Measurements from ENCODE around the gene ANG. TPM values are rescaled to one million over a fixed set of nuclear protein-coding genes. Genes with fewer than 3 reads are reported as not detected.

The ANG gene
- polyA plus RNA-seq, 3 donors, result 9.8 to 55.7 (median 31.4) TPM

DNA sequence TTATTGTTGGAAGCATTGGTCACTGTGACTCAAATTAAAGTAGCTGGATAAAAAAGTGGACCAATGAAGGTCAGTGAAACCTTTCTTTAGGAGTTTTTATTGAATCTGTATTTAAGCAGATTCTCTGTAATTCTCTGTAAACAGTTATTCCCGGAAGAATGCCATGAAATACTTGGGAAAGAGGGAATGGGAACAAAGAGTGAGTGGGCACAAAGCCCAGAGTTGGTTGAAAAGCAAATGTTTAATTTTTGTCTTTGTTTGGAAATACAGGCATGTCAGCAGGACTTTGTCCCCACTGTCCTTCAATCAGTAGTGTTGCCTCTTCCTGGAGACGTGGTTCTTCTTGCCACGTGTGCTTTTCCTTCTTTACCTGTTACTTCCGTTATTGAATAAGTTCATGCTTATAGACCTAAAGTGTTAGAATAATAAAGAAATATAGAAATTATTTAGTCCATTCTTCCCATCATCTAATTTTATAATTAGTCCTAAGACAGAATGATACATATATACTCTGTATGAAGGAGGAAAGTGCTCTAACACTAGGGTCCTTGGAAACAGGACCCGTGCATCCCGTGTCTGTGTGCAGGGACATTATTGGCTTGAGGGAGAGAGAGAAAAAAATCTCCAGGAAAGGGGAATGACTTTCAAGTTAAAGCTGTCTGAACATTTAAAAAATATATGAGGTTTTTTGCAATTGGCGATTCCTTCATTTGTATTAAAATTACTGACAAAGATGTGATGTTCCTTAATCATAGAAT, 2.0 kb upstream of the ANG start:
- no CpG with 5 or more reads among the region's 7 CpGs for WGBS (ENCODE audit: insufficient coverage)
- peaks cover 39% of the 10 kb centered on the region in 2 donors for H3K4me1 ChIP-seq (ENCODE audit: control insufficient read depth in 1 of 2, insufficient read depth in 2 of 2, low read length in 2 of 2)
- Mint-ChIP-seq H3K27me3 (ENCODE audit: low read depth in 3 of 3) (peaks cover 0 to 4% (median 0%) of the 10 kb centered on the region in 3 donors), H3K4me3 (peak overlapping the region in 1 of 2 donors; percentile 40), H3K9me3 (no peaks in the 10 kb centered on the region), H3K4me1 (peaks cover 30% of the 10 kb centered on the region), H3K36me3 (peaks cover 4 to 7% of the 10 kb centered on the region in 2 donors), H3K27ac (peak overlapping the region in 6 of 7 donors; percentile 11 to 88 (median 81))
- no peak overlapping the region for H2AFZ ChIP-seq (ENCODE audit: insufficient read depth, low read depth, low read length, poor library complexity, severe bottlenecking)
- no peaks in the 10 kb centered on the region for H3K9me3 ChIP-seq (replicated peaks in 1 of 2; ENCODE audit: control insufficient read depth in 1 of 2, insufficient read depth in 1 of 2, low read length in 2 of 2)
- H3K79me2 ChIP-seq (ENCODE audit: insufficient read depth, low read length), result peaks cover 10% of the 10 kb centered on the region
- no peaks in the 10 kb centered on the region for H3K36me3 ChIP-seq (replicated peaks in 1 of 2; ENCODE audit: control insufficient read depth in 1 of 2, insufficient read depth in 2 of 2, low read length in 2 of 2)
- intact Hi-C loops (cut with micrococcal nuclease), result loop anchor here (5.0 to 10.0 kb wide), 4 partner anchors 212 to 418 kb away; partner anchors contain the start of genes TMEM253 (in 1 of the 2) and ZNF219 (in 1 of the 2)
- DNase-seq, result no peak
- no peak for TF ChIP-seq CTCF (IDR thresholded peaks at IDR 0.05)
- H3K27me3 ChIP-seq (ENCODE audit: control insufficient read depth in 2 of 2, insufficient read depth in 2 of 2, low read length in 2 of 2), result no peaks in the 10 kb centered on the region
- no peak overlapping the region for H3K27ac ChIP-seq (ENCODE audit: low read depth in 1 of 2, low read length in 2 of 2)
- H3K9ac ChIP-seq (ENCODE audit: insufficient read depth, low read length, poor library complexity, severe bottlenecking), result no peak overlapping the region
- no peak overlapping the region for H3K4me2 ChIP-seq (replicated peaks; ENCODE audit: extremely low read depth, low read length, poor library complexity, severe bottlenecking)
- H3K4me3 ChIP-seq (replicated peaks in 1 of 3; ENCODE audit: low read depth in 2 of 3, low read length in 3 of 3), result no peak overlapping the region
- no peaks in the 10 kb centered on the region for H4K20me1 ChIP-seq (ENCODE audit: insufficient read depth, low read length)

GRCh38 chr14:20687362-20688166, 1.0 kb upstream of the ANG start:
- H3K9me3 Mint-ChIP-seq, result no peaks in the 10 kb centered on the region
- H3K4me2 ChIP-seq (replicated peaks; ENCODE audit: extremely low read depth, low read length, poor library complexity, severe bottlenecking), result no peak overlapping the region
- H3K4me3 ChIP-seq (replicated peaks in 1 of 3; ENCODE audit: low read depth in 2 of 3, low read length in 3 of 3), result no peak overlapping the region
- intact Hi-C loops (cut with micrococcal nuclease), result loop anchor here (5.0 to 10.0 kb wide), 4 partner anchors 213 to 417 kb away; partner anchors contain the start of genes TMEM253 (in 1 of the 2) and ZNF219 (in 1 of the 2)
- H3K9ac ChIP-seq (ENCODE audit: insufficient read depth, low read length, poor library complexity, severe bottlenecking), result no peak overlapping the region
- no peaks in the 10 kb centered on the region for H4K20me1 ChIP-seq (ENCODE audit: insufficient read depth, low read length)
- no peaks in the 10 kb centered on the region for H3K9me3 ChIP-seq (replicated peaks in 1 of 2; ENCODE audit: control insufficient read depth in 1 of 2, insufficient read depth in 1 of 2, low read length in 2 of 2)
- H2AFZ ChIP-seq (ENCODE audit: insufficient read depth, low read depth, low read length, poor library complexity, severe bottlenecking), result no peak overlapping the region
- DNase-seq, result no peak
- no peak for TF ChIP-seq CTCF (IDR thresholded peaks at IDR 0.05)
- no peak overlapping the region for H3K4me3 Mint-ChIP-seq
- peaks cover 0 to 4% (median 0%) of the 10 kb centered on the region in 3 donors for H3K27me3 Mint-ChIP-seq (ENCODE audit: low read depth in 3 of 3)
- peaks cover 7 to 10% of the 10 kb centered on the region in 2 donors for H3K36me3 Mint-ChIP-seq
- no peak overlapping the region for H3K27ac ChIP-seq (ENCODE audit: low read depth in 1 of 2, low read length in 2 of 2)
- no peaks in the 10 kb centered on the region for H3K27me3 ChIP-seq (ENCODE audit: control insufficient read depth in 2 of 2, insufficient read depth in 2 of 2, low read length in 2 of 2)
- H3K27ac Mint-ChIP-seq, result peak overlapping the region in 1 of 7 donors; percentile 35
- peaks cover 10% of the 10 kb centered on the region for H3K79me2 ChIP-seq (ENCODE audit: insufficient read depth, low read length)
- no peaks in the 10 kb centered on the region for H3K36me3 ChIP-seq (replicated peaks in 1 of 2; ENCODE audit: control insufficient read depth in 1 of 2, insufficient read depth in 2 of 2, low read length in 2 of 2)
- peaks cover 29 to 31% of the 10 kb centered on the region in 2 donors for H3K4me1 ChIP-seq (ENCODE audit: control insufficient read depth in 1 of 2, insufficient read depth in 2 of 2, low read length in 2 of 2)
- 100% methylated on average over 4 of the region's 5 CpGs for WGBS (ENCODE audit: insufficient coverage)
- peaks cover 30% of the 10 kb centered on the region for H3K4me1 Mint-ChIP-seq

Measured in CD14-positive monocyte (primary cell).